MM.1S (cell line): Measurements from ENCODE around the gene GRHPR.

Source experiments
- EZH2 ChIP-seq: fragments of 300-600 bp; sonication (generic); optimal IDR thresholded peaks from 2 replicates; pipeline ENCODE3; 2017; ENCODE audit warnings: low read depth, mild to moderate bottlenecking, antibody characterized with exemption, low read length, mixed read lengths
- EZH2phosphoT487 ChIP-seq: fragments of 300-600 bp; sonication (generic); IDR thresholded peaks from 2 replicates; pipeline ENCODE4 v1.6.1; 2018; ENCODE audit warnings: antibody characterized with exemption, low read length
- TF ChIP-seq, protein P1 (sequence below): fragments of 300-600 bp; sonication (generic); IDR thresholded peaks from 2 replicates; pipeline ENCODE4 v1.5.1; 2016; ENCODE audit warnings: antibody characterized with exemption, low read length, mixed read lengths

GRCh38 chr9:37426846-37427245 lies 4.3 kb downstream of the GRHPR start:
- TF ChIP-seq, protein P1, sequence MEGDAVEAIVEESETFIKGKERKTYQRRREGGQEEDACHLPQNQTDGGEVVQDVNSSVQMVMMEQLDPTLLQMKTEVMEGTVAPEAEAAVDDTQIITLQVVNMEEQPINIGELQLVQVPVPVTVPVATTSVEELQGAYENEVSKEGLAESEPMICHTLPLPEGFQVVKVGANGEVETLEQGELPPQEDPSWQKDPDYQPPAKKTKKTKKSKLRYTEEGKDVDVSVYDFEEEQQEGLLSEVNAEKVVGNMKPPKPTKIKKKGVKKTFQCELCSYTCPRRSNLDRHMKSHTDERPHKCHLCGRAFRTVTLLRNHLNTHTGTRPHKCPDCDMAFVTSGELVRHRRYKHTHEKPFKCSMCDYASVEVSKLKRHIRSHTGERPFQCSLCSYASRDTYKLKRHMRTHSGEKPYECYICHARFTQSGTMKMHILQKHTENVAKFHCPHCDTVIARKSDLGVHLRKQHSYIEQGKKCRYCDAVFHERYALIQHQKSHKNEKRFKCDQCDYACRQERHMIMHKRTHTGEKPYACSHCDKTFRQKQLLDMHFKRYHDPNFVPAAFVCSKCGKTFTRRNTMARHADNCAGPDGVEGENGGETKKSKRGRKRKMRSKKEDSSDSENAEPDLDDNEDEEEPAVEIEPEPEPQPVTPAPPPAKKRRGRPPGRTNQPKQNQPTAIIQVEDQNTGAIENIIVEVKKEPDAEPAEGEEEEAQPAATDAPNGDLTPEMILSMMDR = no peak
- TF ChIP-seq EZH2 (no peak), EZH2phosphoT487 (no peak)
